Left ventricle myocardium inferior (tissue), 1 donor: Measurements from ENCODE around the gene SPG21. TPM values are rescaled to one million over a fixed set of nuclear protein-coding genes. Genes with fewer than 3 reads are reported as not detected.

Experiments used
- DNase-seq: peaks from one replicate; pipeline ENCODE4 v3.0.0-alpha.2; 2020
- H3K27ac ChIP-seq: fragments of 200-600 bp; replicated peaks from 2 replicates; pipeline ENCODE4 v1.8.0; 2021
- H3K27me3 ChIP-seq: fragments of 200-600 bp; 2 replicates; pipeline ENCODE4 v1.8.0; 2021; ENCODE audit warnings: low read depth
- H3K36me3 ChIP-seq: fragments of 200-600 bp; 2 replicates; pipeline ENCODE4 v1.8.0; 2021
- H3K4me1 ChIP-seq: fragments of 200-600 bp; 2 replicates; pipeline ENCODE4 v1.8.0; 2021
- H3K4me3 ChIP-seq: fragments of 200-600 bp; 2 replicates; pipeline ENCODE4 v1.8.0; 2021; ENCODE audit warnings: mild to moderate bottlenecking, moderate library complexity
- H3K9me3 ChIP-seq: fragments of 200-600 bp; replicated peaks from 2 replicates; pipeline ENCODE4 v1.8.0; 2021
- intact Hi-C: fragments of 100-400 bp; cut with micrococcal nuclease; formaldehyde crosslinking; loops from one replicate; pipeline ENCODE4 v1.11.0; 2022
- long read RNA-seq: library from polyadenylated mRNA; unstranded; transcript quantifications from one replicate; pipeline ENCODE4 v2.0.0, GENCODE V29; 2021
- total RNA-seq: library from RNA; stranded (reverse); fragmentation: NEBNext Ultra II Directional; extraction: Animal tissue kit (Norgen Biotek cat#: 25700); gene quantifications from one replicate; pipeline ENCODE4 v1.2.1, GENCODE V29; 2021
- TF ChIP-seq, protein P1 (sequence below): fragments of 200-600 bp; IDR thresholded peaks from 2 replicates; pipeline ENCODE4 v1.8.0; 2021; ENCODE audit warnings: antibody characterized with exemption, mild to moderate bottlenecking, borderline replicate concordance
- donor health status: DM: no; HTN: yes; CAD: no; lungs with severe emphysema.

SPG21 gene, protein sequence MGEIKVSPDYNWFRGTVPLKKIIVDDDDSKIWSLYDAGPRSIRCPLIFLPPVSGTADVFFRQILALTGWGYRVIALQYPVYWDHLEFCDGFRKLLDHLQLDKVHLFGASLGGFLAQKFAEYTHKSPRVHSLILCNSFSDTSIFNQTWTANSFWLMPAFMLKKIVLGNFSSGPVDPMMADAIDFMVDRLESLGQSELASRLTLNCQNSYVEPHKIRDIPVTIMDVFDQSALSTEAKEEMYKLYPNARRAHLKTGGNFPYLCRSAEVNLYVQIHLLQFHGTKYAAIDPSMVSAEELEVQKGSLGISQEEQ
- 47.2 TPM for total RNA-seq
- long read RNA-seq, transcript SPG21-201 (9 exons, 1,822 nt) = major isoform, 81 of 90 reads
- long read RNA-seq, partial matches to known transcripts = 1 of 90 reads
- long read RNA-seq, other reads (novel, unspliced or antisense) = 7 of 90 reads

- peaks cover 2% of the 10 kb centered on the region for H3K36me3 ChIP-seq
- peak; percentile 93 for DNase-seq
- H3K27ac ChIP-seq = peak within 1 kb of the TSS; percentile 94
- no peaks in the 10 kb centered on the region for H3K9me3 ChIP-seq
- intact Hi-C loops = no loop called here
- peaks cover 60% of the 10 kb centered on the region for H3K4me1 ChIP-seq
- TF ChIP-seq, protein P1, sequence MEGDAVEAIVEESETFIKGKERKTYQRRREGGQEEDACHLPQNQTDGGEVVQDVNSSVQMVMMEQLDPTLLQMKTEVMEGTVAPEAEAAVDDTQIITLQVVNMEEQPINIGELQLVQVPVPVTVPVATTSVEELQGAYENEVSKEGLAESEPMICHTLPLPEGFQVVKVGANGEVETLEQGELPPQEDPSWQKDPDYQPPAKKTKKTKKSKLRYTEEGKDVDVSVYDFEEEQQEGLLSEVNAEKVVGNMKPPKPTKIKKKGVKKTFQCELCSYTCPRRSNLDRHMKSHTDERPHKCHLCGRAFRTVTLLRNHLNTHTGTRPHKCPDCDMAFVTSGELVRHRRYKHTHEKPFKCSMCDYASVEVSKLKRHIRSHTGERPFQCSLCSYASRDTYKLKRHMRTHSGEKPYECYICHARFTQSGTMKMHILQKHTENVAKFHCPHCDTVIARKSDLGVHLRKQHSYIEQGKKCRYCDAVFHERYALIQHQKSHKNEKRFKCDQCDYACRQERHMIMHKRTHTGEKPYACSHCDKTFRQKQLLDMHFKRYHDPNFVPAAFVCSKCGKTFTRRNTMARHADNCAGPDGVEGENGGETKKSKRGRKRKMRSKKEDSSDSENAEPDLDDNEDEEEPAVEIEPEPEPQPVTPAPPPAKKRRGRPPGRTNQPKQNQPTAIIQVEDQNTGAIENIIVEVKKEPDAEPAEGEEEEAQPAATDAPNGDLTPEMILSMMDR = no peak
- H3K27me3 ChIP-seq = no peaks in the 10 kb centered on the region
- H3K4me3 ChIP-seq = peak within 1 kb of the TSS; percentile 99
Observed at GRCh38 chr15:64989416-64990167, at the start of gene SPG21. Gene SPG21, minus strand, starts transcription at chr15:64989914. Its CDS starts 6,345 bp downstream, at chr15:64983569.

DNA sequence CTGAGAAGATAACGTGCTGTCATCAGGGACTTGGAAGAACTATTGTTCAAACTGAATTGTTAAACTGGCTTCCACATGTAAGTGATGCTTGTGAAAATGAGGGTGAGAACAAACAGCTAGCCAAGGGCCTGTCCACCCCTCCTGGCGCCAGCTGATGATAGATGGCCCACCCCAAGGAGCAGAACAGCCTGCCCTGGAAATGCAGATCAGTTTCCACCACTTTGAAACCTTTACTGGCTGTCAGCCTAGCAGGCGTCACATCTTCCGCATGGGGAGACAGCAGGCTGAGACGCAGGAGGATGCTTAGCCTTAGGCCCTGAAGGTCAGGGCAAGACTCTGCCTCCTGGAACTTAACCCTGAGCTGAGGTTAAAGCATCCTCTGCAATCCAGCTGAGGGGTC, 49.1 kb upstream of the SPG21 start:
- TF ChIP-seq, protein P1 = no peak
- Histone ChIP-seq H3K4me3 (no peak overlapping the region), H3K27ac (no peak overlapping the region), H3K4me1 (no peaks in the 10 kb centered on the region), H3K9me3 (no peaks in the 10 kb centered on the region), H3K36me3 (no peaks in the 10 kb centered on the region), H3K27me3 (no peaks in the 10 kb centered on the region)
- intact Hi-C loops = no loop called here
- no peak for DNase-seq

DNA sequence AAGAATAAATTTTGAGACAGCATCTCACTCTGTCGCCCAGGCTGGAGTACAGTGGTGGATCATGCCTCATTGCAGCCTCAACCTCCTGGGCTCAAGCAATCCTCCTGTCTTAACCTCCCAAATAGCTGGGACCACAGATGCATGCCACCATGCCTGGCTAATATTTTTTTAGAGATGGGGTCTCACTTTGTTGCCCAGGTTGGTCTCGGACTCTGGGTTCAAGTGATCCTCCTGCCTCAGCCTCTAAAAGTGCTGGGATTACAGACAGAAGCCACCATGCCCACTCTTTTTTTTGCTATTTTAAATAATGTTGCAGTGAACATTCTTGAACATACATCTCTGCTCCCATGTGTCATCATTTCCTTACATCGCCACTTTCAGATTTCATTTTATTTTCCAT, 48.7 kb upstream of the SPG21 start:
- TF ChIP-seq, protein P1 = no peak
- no peaks in the 10 kb centered on the region for H3K36me3 ChIP-seq
- no peak overlapping the region for H3K27ac ChIP-seq
- no peak overlapping the region for H3K4me3 ChIP-seq
- H3K9me3 ChIP-seq = no peaks in the 10 kb centered on the region
- H3K27me3 ChIP-seq = no peaks in the 10 kb centered on the region
- no peak for DNase-seq
- no peaks in the 10 kb centered on the region for H3K4me1 ChIP-seq
- intact Hi-C loops = no loop called here

- Histone ChIP-seq H3K4me3 (no peak overlapping the region), H3K4me1 (no peaks in the 10 kb centered on the region), H3K27me3 (no peaks in the 10 kb centered on the region), H3K9me3 (no peaks in the 10 kb centered on the region), H3K36me3 (no peaks in the 10 kb centered on the region), H3K27ac (no peak overlapping the region)
- intact Hi-C loops = no loop called here
- TF ChIP-seq, protein P1 = no peak
- no peak for DNase-seq
Observed at GRCh38 chr15:65037309-65037708, 47.6 kb upstream of the SPG21 start.

DNA sequence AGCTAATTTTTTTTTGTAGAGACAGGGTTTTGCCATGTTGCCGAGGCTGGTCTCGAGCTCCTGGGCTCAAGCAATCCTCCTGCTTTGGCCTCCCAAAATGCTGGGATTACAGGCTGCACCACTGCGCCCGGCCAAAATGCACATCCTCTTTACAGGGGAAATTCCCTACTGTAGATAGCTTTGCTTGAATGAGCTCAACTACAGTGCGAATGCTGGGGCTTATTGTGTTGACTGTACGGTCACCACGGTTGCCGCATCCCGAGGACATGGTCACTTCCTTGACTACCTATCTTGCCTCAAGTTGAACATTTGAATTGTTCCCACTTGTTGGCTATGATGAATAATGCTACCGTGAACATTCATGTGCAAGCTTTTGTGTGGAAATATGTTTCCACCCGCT, 45.0 kb upstream of the SPG21 start:
- TF ChIP-seq, protein P1 = no peak
- Histone ChIP-seq H3K4me1 (no peaks in the 10 kb centered on the region), H3K9me3 (no peaks in the 10 kb centered on the region), H3K36me3 (no peaks in the 10 kb centered on the region), H3K27me3 (no peaks in the 10 kb centered on the region), H3K4me3 (no peak overlapping the region), H3K27ac (no peak overlapping the region)
- intact Hi-C loops = no loop called here
- no peak for DNase-seq
